ENCODE data around the gene NT5M.

GRCh38 chr17:17356931-17357270 lies 53.7 kb downstream of the NT5M start:
- no peak for TF ChIP-seq CTCF (conservative IDR thresholded peaks at IDR 0.05; ENCODE audit: low read depth, low read length)
- TF ChIP-seq EZH2 (IDR thresholded peaks at IDR 0.05; ENCODE audit: low read length, unreplicated experiment), result no peak
